AG04449 (cell line): ENCODE results near the gene WDR45B.

ENCODE experiments used
- CTCF ChIA-PET: fragments of 350-600 bp; formaldehyde crosslinking; extraction: SDS; loops from one replicate; lab custom pipeline; 2021; ENCODE audit warnings: antibody characterized with exemption; lab: Yijun Ruan, JAX
- POLR2A ChIA-PET: fragments of 400-600, 350-600 bp; formaldehyde crosslinking; extraction: SDS; loops from one replicate; lab custom pipeline; 2020; ENCODE audit warnings: antibody characterized with exemption, inconsistent platforms; lab: Yijun Ruan, JAX
- DNase-seq: peaks from one replicate; pipeline ENCODE4 v3.0.0-alpha.2; 2010; ENCODE audit warnings: low read depth, low spot score
- H3K4me3 ChIP-seq: 2 replicates; pipeline ENCODE4 v1.5.1; 2011; ENCODE audit warnings: low read depth, mild to moderate bottlenecking, control low read depth, low read length
- CTCF ChIP-seq: IDR thresholded peaks from one replicate; pipeline ENCODE4 v1.5.1; 2011; ENCODE audit warnings: mild to moderate bottlenecking, moderate library complexity, low read length, control low read depth, inconsistent platforms; ENCODE audit not compliant: insufficient read depth; ENCODE audit errors: missing control alignments

Gene WDR45B

DNA sequence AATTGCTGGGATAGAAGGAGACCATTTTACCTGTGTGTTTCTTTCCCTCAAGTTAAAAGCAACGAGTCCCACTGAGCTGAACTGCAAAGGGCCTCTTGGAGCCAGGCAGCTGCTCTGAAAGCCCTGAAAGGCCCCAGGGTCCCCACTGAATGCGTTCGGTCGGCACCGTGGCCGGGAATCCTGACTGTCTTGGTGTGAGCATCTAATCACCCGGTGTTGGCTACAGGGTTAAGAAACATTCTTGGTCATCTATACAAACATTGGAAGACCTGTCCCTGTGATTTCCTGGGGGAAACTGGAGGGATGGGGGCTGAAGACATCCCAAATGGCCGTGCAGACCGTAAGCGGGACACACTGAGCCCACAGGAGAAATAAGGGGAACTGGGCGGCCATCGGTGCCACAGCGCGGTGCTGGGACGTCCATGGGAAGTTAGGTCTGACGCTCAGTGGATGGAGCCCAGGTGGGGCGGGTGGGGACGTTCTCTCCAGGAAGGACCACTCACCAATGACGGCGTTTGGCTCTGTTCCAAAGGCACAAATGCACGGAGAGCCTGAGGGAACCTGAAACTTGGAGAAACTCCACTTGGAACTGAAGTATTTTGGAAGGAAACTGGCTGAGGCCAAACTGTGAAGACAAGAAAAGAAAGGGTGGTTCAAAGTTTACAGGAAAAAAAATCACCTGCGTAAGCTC, 32.1 kb downstream of the WDR45B start:
- no peak for DNase-seq
- ChIA-PET CTCF (no interaction called here), POLR2A (no interaction called here)
- TF ChIP-seq CTCF = no peak
- H3K4me3 ChIP-seq = no peak overlapping the region

DNA sequence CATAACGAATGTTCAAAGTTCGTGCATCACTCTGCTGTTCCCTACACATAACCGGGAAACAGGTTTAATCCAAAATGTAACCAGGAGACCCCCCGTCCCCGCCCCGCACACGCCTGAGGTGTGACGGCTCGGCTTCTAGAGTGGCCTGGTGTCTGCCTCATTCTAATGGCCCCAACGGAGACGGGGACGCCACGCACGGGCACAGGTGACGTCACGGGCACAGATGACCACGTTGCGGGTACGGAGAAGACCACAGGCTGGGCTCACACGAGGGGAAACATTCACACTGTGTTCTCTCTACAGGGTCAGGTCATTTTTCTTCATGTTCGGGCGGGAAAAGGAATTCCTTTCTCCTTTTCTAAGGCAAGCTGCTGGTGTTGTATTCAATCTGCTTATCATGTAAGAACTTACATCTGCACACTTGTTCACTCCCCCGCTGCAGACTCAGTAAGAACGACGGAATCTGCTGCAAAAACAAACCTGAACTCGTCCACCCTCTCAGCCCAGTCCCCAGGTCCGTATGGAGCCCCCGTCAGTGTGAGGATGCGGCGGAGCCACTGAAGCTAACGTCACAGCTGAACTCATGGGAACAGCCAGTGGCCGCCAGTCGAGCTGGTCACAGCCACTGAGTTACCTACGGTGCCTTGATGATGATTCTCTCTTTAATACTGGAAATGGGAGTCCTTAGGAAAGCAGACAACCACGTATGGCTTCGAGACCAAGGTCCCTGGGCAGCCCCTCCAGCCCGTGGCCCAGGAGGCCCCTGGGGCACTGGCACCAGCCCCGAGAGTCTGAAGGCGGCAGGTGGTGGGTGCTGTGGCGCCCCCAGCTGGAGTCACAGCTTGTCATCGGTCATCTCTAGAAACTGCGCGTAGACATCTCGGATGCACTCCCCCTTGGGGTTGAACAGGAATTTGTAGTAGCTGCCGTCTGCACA, 32.9 kb downstream of the WDR45B start:
- DNase-seq = no peak
- TF ChIP-seq CTCF = no peak
- ChIA-PET CTCF (no interaction called here), POLR2A (no interaction called here)
- no peak overlapping the region for H3K4me3 ChIP-seq

GRCh38 chr17:82614095-82614631, 34.1 kb downstream of the WDR45B start:
- no peak for DNase-seq
- no peak for TF ChIP-seq CTCF
- POLR2A ChIA-PET = no interaction called here
- CTCF ChIA-PET = no interaction called here
- no peak overlapping the region for H3K4me3 ChIP-seq

GRCh38 chr17:82613283-82614094, 34.8 kb downstream of the WDR45B start:
- DNase-seq = no peak
- TF ChIP-seq CTCF = no peak
- POLR2A ChIA-PET = no interaction called here
- H3K4me3 ChIP-seq = no peak overlapping the region
- CTCF ChIA-PET = no interaction called here

- no peak for DNase-seq
- CTCF ChIA-PET = interaction anchor here (1.0 to 1.4 kb wide), 2 partner anchors 17 to 163 kb away, joined by 4 read pairs; no protein-coding TSS in a partner anchor
- H3K4me3 ChIP-seq = no peak overlapping the region
- POLR2A ChIA-PET = interaction anchor here (0.9 kb wide), 1 partner anchor 8 kb away, joined by 3 read pairs; no protein-coding TSS in a partner anchor
- TF ChIP-seq CTCF = no peak
Measured at GRCh38 chr17:82611140-82612058, 36.8 kb downstream of the WDR45B start.
